ENCODE measurements around the gene OR10AG1.

OR10AG1 gene

GRCh38 chr11:55956521-55956920 lies 13.2 kb downstream of the OR10AG1 start:
- no peak for DNase-seq (ENCODE audit: extremely low read depth, low read depth)
- no peak for TF ChIP-seq CTCF (IDR thresholded peaks at IDR 0.05; ENCODE audit: low read depth, low read length)

- DNase-seq (ENCODE audit: extremely low read depth, low read depth): no peak
- TF ChIP-seq CTCF (IDR thresholded peaks at IDR 0.05; ENCODE audit: low read depth, low read length): no peak
These were observed 20.4 kb downstream of the OR10AG1 start for GRCh38 chr11:55949330-55949729.

- peak; percentile 10; the same call in 1 of the 2 replicates for TF ChIP-seq CTCF (IDR thresholded peaks at IDR 0.05; ENCODE audit: low read depth, low read length)
- DNase-seq (ENCODE audit: extremely low read depth, low read depth): no peak
These were observed 26.9 kb downstream of the OR10AG1 start for GRCh38 chr11:55942785-55943392.

GRCh38 chr11:55936300-55936699 lies 33.4 kb downstream of the OR10AG1 start, which contains the start of gene OR5I1:
Gene OR5I1, minus strand, starts transcription at chr11:55936400. Its CDS starts 0 bp downstream, at chr11:55936400.
- TF ChIP-seq CTCF (IDR thresholded peaks at IDR 0.05; ENCODE audit: low read depth, low read length): no peak
- no peak for DNase-seq (ENCODE audit: extremely low read depth, low read depth)

- no peak for TF ChIP-seq CTCF (IDR thresholded peaks at IDR 0.05; ENCODE audit: low read depth, low read length)
- DNase-seq (ENCODE audit: extremely low read depth, low read depth): no peak
These were observed 49.2 kb downstream of the OR10AG1 start for GRCh38 chr11:55920537-55920936.

Data from AG09319 (cell line).